Effector memory CD4-positive, alpha-beta T cell (primary cell): Measurements from ENCODE around the gene EPM2AIP1.

Experiments used
- DNase-seq, 3 donors: peaks; one replicate each; pipeline ENCODE4 v3.0.0-alpha.2; 2020
- H3K27ac ChIP-seq: 2 replicates; pipeline ENCODE4 v1.7.0; 2013; ENCODE audit warnings: mild to moderate bottlenecking, low read length, moderate library complexity; ENCODE audit not compliant: insufficient read depth, poor library complexity, severe bottlenecking
- H3K27me3 ChIP-seq: replicated peaks from 2 replicates; pipeline ENCODE4 v1.7.0; 2013; ENCODE audit warnings: mild to moderate bottlenecking, low read length; ENCODE audit not compliant: insufficient read depth, control insufficient read depth, poor library complexity, severe bottlenecking
- H3K36me3 ChIP-seq: 2 replicates; pipeline ENCODE4 v1.7.0; 2013; ENCODE audit warnings: mild to moderate bottlenecking, low read length, moderate library complexity; ENCODE audit not compliant: control insufficient read depth, insufficient read depth
- H3K4me1 ChIP-seq: 2 replicates; pipeline ENCODE4 v1.7.0; 2013; ENCODE audit warnings: low read length, mild to moderate bottlenecking; ENCODE audit not compliant: control insufficient read depth, insufficient read depth, poor library complexity, severe bottlenecking
- H3K4me3 ChIP-seq: 2 replicates; pipeline ENCODE4 v1.7.0; 2013; ENCODE audit warnings: low read length, low read depth, mild to moderate bottlenecking; ENCODE audit not compliant: insufficient read depth, poor library complexity, severe bottlenecking
- H3K9me3 ChIP-seq: 2 replicates; pipeline ENCODE4 v1.7.0; 2013; ENCODE audit warnings: mild to moderate bottlenecking, low read length, moderate library complexity; ENCODE audit not compliant: control insufficient read depth

The EPM2AIP1 gene

DNA sequence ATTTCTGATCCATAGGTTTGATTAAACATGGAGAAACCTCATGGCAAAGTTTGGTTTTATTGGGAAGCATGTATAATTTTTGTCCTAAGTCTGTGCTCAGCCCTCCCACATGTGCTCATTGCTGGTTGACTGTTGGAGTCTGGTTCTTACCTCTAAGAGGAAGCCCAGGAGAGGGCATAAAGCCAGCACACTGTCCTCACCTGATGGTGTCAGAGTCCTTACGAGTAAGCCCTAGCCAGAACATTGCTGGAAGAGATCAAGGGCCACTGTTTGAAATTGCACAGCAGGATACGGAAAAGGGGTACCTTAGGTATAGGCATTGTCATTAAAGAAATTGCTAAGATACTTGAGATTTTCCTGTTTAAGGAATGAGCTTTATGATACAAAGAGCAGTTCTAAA is 21.7 kb upstream of the EPM2AIP1 start:
- H3K4me1 ChIP-seq, result no peaks in the 10 kb centered on the region
- no peaks in the 10 kb centered on the region for H3K27me3 ChIP-seq
- H3K27ac ChIP-seq, result no peak overlapping the region
- H3K9me3 ChIP-seq, result no peaks in the 10 kb centered on the region
- no peak for DNase-seq
- no peak overlapping the region for H3K4me3 ChIP-seq
- peaks cover 67% of the 10 kb centered on the region for H3K36me3 ChIP-seq

DNA sequence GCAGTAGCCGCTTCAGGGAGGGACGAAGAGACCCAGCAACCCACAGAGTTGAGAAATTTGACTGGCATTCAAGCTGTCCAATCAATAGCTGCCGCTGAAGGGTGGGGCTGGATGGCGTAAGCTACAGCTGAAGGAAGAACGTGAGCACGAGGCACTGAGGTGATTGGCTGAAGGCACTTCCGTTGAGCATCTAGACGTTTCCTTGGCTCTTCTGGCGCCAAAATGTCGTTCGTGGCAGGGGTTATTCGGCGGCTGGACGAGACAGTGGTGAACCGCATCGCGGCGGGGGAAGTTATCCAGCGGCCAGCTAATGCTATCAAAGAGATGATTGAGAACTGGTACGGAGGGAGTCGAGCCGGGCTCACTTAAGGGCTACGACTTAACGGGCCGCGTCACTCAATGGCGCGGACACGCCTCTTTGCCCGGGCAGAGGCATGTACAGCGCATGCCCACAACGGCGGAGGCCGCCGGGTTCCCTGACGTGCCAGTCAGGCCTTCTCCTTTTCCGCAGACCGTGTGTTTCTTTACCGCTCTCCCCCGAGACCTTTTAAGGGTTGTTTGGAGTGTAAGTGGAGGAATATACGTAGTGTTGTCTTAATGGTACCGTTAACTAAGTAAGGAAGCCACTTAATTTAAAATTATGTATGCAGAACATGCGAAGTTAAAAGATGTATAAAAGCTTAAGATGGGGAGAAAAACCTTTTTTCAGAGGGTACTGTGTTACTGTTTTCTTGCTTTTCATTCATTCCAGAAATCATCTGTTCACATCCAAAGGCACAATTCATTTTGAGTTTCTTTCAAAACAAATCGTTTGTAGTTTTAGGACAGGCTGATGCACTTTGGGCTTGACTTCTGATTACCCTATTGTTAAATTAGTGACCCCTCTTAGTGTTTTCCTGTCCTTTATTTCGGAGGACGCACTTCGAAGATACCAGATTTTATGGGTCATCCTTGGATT is 674 bp upstream of the EPM2AIP1 start, which contains the start of gene MLH1:
Gene MLH1 (plus strand): TSS at position 193 of the 958 bp plus-strand sequence. CDS start 30 bp downstream, at position 223.
- H3K27me3 ChIP-seq, result no peaks in the 10 kb centered on the region
- H3K9me3 ChIP-seq, result no peaks in the 10 kb centered on the region
- H3K36me3 ChIP-seq, result peaks cover 15% of the 10 kb centered on the region
- peaks cover 33% of the 10 kb centered on the region for H3K4me1 ChIP-seq
- H3K27ac ChIP-seq, result peak within 1 kb of the TSS; percentile 96
- peak within 1 kb of the TSS; percentile 61 for H3K4me3 ChIP-seq
- DNase-seq, result peak; percentile 97 to 99 (median 99)

DNA sequence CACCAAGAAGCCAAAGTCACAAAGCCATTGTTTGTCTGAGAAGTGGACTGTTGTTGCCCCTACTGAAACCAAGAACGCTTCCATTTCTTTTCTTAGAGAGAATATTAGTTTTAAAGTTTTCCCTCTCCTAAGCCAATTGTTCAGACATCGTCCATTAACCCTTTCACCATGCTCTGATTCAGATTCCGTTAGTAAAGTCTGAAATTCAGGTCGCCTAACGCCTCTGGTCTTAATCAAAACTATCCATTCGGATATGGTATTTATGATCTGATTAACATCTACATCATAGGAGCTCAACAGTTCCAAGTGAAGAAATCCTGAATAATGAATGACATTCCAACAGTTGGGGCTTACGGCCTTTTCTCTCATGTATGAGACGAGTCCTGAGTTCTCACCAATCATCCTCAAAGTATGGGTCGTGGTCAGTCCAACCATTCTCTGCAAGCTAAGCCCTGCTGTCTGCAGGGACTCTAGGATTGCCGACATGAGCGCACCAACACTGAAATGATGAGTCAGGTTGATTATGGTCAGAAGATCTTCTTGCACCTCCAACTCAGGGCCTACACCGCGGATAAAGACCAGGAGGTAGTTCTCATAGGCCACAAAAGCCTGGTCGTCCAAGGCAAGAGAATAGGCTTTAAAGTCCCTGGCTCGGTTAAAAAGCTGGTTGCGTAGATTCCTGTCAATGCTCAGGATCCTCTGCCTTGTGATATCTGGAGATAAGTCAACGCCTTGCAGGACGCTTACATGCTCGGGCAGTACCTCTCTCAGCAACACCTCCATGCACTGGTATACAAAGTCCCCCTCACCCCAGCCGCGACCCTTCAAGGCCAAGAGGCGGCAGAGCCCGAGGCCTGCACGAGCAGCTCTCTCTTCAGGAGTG is 767 bp downstream of the EPM2AIP1 start:
- peaks cover 41% of the 10 kb centered on the region for H3K4me1 ChIP-seq

DNA sequence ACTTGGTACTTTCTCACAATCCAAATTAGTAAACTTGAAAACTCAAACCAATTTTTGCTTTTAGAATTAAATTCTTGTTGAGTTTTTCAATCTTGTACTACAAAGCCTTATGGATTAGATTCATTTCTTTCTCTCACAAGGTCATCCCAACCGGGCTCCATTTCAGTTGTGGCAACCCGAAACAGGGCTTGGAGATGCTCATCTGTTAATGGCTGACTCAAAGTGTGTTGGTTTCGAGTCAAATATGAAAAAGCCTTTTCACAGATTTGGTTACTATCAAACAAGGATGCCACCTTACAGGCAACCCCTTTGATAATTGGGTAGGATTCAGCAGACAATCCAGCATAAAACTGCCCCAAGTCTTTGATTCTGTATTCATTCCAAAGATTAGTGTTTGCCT is 1.8 kb downstream of the EPM2AIP1 start:
- Histone ChIP-seq H3K4me1 (peaks cover 41% of the 10 kb centered on the region), H3K36me3 (peaks cover 9% of the 10 kb centered on the region), H3K9me3 (no peaks in the 10 kb centered on the region), H3K4me3 (peak overlapping the region; percentile 61), H3K27ac (peak overlapping the region; percentile 96), H3K27me3 (no peaks in the 10 kb centered on the region)
- no peak for DNase-seq

More for the DNA sequence above, 767 bp downstream of the EPM2AIP1 start:
- H3K4me3 ChIP-seq, result peak overlapping the region; percentile 61
- peak overlapping the region; percentile 96 for H3K27ac ChIP-seq
- H3K9me3 ChIP-seq, result no peaks in the 10 kb centered on the region
- no peak for DNase-seq
- H3K27me3 ChIP-seq, result no peaks in the 10 kb centered on the region
- peaks cover 8% of the 10 kb centered on the region for H3K36me3 ChIP-seq

DNA sequence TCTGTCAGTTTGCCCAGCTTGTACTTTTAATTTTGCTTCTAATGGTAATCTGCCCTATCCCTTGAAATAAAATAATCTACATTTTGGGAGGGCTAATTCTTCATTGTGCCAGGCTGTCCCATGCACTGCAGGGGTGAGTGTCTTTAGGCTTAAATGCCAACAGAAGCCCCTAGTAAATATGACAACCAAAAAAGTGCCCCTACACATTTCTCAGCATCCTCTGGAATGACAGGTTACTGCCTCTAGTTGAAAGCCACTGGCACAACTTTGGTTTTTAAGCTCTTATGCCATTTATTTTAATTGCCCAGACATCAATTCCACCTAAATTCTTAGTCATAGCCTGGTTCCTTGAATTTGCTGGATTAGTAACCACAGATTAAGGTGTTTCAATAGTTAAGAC is 3.4 kb downstream of the EPM2AIP1 start:
- Histone ChIP-seq H3K36me3 (peaks cover 25% of the 10 kb centered on the region), H3K27ac (no peak overlapping the region), H3K4me1 (peaks cover 41% of the 10 kb centered on the region), H3K27me3 (no peaks in the 10 kb centered on the region), H3K9me3 (no peaks in the 10 kb centered on the region), H3K4me3 (no peak overlapping the region)
- no peak for DNase-seq

DNA sequence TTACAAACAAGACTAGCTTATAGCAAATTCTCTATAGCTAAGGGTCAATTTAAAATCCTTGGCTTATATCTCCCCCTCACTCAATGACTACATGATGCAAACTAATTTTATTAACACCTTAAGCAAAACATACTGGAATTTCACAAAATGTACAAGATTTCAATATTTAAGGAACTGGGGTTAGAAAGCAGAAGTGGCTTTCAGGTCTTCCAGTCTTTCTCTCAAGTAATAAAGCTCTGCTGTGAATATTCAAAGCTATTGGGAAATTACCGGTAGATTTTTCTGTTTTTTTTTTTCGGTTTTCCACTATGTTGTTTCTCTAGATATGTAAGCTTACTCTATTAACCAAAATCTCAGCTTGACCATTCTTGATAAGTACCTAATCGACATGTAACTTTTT is 3.9 kb downstream of the EPM2AIP1 start:
- Histone ChIP-seq H3K27ac (no peak overlapping the region), H3K27me3 (no peaks in the 10 kb centered on the region), H3K9me3 (no peaks in the 10 kb centered on the region), H3K36me3 (peaks cover 30% of the 10 kb centered on the region), H3K4me1 (peaks cover 35% of the 10 kb centered on the region), H3K4me3 (no peak overlapping the region)
- no peak for DNase-seq

DNA sequence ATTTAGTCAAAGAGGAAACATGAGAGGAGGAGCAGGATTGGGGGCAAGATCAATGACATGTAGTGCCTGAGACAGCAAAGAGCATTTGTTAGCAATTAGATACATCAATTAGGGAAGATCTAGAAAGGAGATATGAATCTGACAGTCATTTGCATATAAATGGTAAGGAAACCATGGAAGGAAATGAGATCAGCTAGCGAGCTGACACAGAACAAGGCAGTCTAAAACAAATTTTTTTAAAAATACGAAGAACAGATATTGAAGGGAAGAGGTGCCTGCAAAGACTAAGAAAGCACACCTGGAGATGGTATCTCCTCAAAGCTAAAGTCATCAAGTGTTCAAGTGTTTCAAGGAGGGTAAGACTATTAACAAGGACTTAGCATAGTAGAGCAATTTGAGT is 4.6 kb downstream of the EPM2AIP1 start:
- DNase-seq, result peak in 1 of 3 donors; percentile 2
- H3K27ac ChIP-seq, result peak overlapping the region; percentile 19
- H3K36me3 ChIP-seq, result peaks cover 34% of the 10 kb centered on the region
- peaks cover 31% of the 10 kb centered on the region for H3K4me1 ChIP-seq
- no peaks in the 10 kb centered on the region for H3K27me3 ChIP-seq
- H3K9me3 ChIP-seq, result no peaks in the 10 kb centered on the region
- no peak overlapping the region for H3K4me3 ChIP-seq

DNA sequence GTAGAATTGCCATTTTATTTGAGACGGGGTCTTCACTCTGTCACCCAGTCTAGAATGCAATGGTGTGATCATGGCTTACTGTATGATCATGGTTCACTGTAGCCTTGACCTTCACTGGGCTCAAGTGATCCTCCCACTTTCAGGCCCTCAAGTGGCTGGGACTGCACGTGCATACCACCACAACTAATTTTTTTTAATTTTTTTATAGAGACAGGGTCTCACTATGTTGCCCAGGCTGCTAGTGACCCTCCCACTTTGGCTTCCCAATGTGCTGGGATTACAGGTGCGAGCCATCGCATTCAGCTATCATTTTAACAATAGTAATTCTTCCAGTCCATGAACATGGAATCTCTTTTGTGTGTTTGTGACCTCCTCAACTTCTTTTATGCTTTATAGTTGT is 11.9 kb downstream of the EPM2AIP1 start:
- H3K36me3 ChIP-seq, result peaks cover 38% of the 10 kb centered on the region
- H3K9me3 ChIP-seq, result no peaks in the 10 kb centered on the region
- DNase-seq, result no peak
- H3K27ac ChIP-seq, result no peak overlapping the region
- H3K4me3 ChIP-seq, result no peak overlapping the region
- no peaks in the 10 kb centered on the region for H3K4me1 ChIP-seq
- H3K27me3 ChIP-seq, result no peaks in the 10 kb centered on the region

DNA sequence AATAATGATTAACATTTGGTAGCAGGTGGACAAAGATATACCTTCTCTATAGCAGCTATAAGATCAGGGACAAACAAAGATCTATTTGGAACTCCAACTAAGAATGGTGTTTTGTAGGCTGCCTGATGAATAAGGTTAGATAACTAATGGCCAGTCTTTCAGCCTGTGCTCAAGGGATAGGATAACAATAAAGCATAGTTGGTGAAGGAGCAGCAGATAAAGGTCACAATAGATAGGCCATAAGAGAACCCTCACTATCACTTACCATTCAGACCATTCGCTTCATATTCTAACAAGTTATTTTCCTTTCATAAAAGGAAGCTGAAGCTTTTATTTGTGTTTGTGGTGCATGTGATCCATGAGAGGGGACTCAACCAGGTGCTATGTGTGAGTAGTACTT is 19.8 kb downstream of the EPM2AIP1 start:
- DNase-seq, result no peak
- Histone ChIP-seq H3K4me1 (peaks cover 4% of the 10 kb centered on the region), H3K9me3 (no peaks in the 10 kb centered on the region), H3K4me3 (no peak overlapping the region), H3K36me3 (peaks cover 3% of the 10 kb centered on the region), H3K27ac (no peak overlapping the region), H3K27me3 (no peaks in the 10 kb centered on the region)
